ENCODE results near the gene MAD1L1.

The MAD1L1 gene

GRCh38 chr7:2205036-2205780 is 27.5 kb downstream of the MAD1L1 start:
- H3K36me3 ChIP-seq (ENCODE audit: insufficient read depth, low read length), result peaks cover 76% of the 10 kb centered on the region
- no peak overlapping the region for H3K27ac ChIP-seq (ENCODE audit: low read length)
- H2AFZ ChIP-seq (ENCODE audit: low read depth, low read length), result no peak overlapping the region
- H3K4me3 ChIP-seq (ENCODE audit: low read depth in 1 of 2, low read length in 2 of 2), result no peak overlapping the region
- TF ChIP-seq EZH2 (IDR thresholded peaks at IDR 0.05; ENCODE audit: borderline replicate concordance, low read depth, low read length, severe bottlenecking) (no peak), CTCF (IDR thresholded peaks at IDR 0.05; ENCODE audit: borderline replicate concordance, extremely low read depth, low read length, poor library complexity, severe bottlenecking) (no peak)
- H3K79me2 ChIP-seq (ENCODE audit: insufficient read depth, low read length), result peaks cover 4% of the 10 kb centered on the region
- no peaks in the 10 kb centered on the region for H3K27me3 ChIP-seq (ENCODE audit: insufficient read depth, low read length, poor library complexity)
- peaks cover 51% of the 10 kb centered on the region for H4K20me1 ChIP-seq (ENCODE audit: insufficient read depth, low read length)
- no peaks in the 10 kb centered on the region for H3K4me1 ChIP-seq (ENCODE audit: insufficient read depth, low read length)
- H3K9me3 ChIP-seq (ENCODE audit: insufficient read depth, low read length, severe bottlenecking), result no peaks in the 10 kb centered on the region
- H3K9ac ChIP-seq (ENCODE audit: low read depth, low read length), result no peak overlapping the region
- H3K4me2 ChIP-seq (ENCODE audit: insufficient read depth, low read length), result no peak overlapping the region
- ATAC-seq (ENCODE audit: insufficient read depth, low read depth) (no peak), DNase-seq (no peak)

- peaks cover 78% of the 10 kb centered on the region for H3K36me3 ChIP-seq (ENCODE audit: insufficient read depth, low read length)
- no peak overlapping the region for H3K4me3 ChIP-seq (ENCODE audit: low read depth in 1 of 2, low read length in 2 of 2)
- H3K79me2 ChIP-seq (ENCODE audit: insufficient read depth, low read length), result peaks cover 4% of the 10 kb centered on the region
- no peak overlapping the region for H3K9ac ChIP-seq (ENCODE audit: low read depth, low read length)
- H3K27ac ChIP-seq (ENCODE audit: low read length), result no peak overlapping the region
- ATAC-seq (ENCODE audit: insufficient read depth, low read depth) (no peak), DNase-seq (no peak)
- no peaks in the 10 kb centered on the region for H3K4me1 ChIP-seq (ENCODE audit: insufficient read depth, low read length)
- no peak overlapping the region for H2AFZ ChIP-seq (ENCODE audit: low read depth, low read length)
- peaks cover 48% of the 10 kb centered on the region for H4K20me1 ChIP-seq (ENCODE audit: insufficient read depth, low read length)
- no peak overlapping the region for H3K4me2 ChIP-seq (ENCODE audit: insufficient read depth, low read length)
- H3K9me3 ChIP-seq (ENCODE audit: insufficient read depth, low read length, severe bottlenecking), result no peaks in the 10 kb centered on the region
- TF ChIP-seq EZH2 (IDR thresholded peaks at IDR 0.05; ENCODE audit: borderline replicate concordance, low read depth, low read length, severe bottlenecking) (no peak), CTCF (IDR thresholded peaks at IDR 0.05; ENCODE audit: borderline replicate concordance, extremely low read depth, low read length, poor library complexity, severe bottlenecking) (no peak)
- H3K27me3 ChIP-seq (ENCODE audit: insufficient read depth, low read length, poor library complexity), result no peaks in the 10 kb centered on the region
Measured at GRCh38 chr7:2204446-2204845, 28.3 kb downstream of the MAD1L1 start.

- Histone ChIP-seq H3K4me3 (ENCODE audit: low read depth in 1 of 2, low read length in 2 of 2) (no peak overlapping the region), H3K36me3 (ENCODE audit: insufficient read depth, low read length) (peaks cover 78% of the 10 kb centered on the region), H3K27ac (ENCODE audit: low read length) (no peak overlapping the region), H3K9ac (ENCODE audit: low read depth, low read length) (no peak overlapping the region), H3K27me3 (ENCODE audit: insufficient read depth, low read length, poor library complexity) (no peaks in the 10 kb centered on the region), H4K20me1 (ENCODE audit: insufficient read depth, low read length) (peaks cover 44% of the 10 kb centered on the region), H3K4me1 (ENCODE audit: insufficient read depth, low read length) (no peaks in the 10 kb centered on the region), H3K79me2 (ENCODE audit: insufficient read depth, low read length) (peaks cover 4% of the 10 kb centered on the region), H3K9me3 (ENCODE audit: insufficient read depth, low read length, severe bottlenecking) (no peaks in the 10 kb centered on the region), H2AFZ (ENCODE audit: low read depth, low read length) (no peak overlapping the region), H3K4me2 (ENCODE audit: insufficient read depth, low read length) (no peak overlapping the region)
- no peak for TF ChIP-seq EZH2 (IDR thresholded peaks at IDR 0.05; ENCODE audit: borderline replicate concordance, low read depth, low read length, severe bottlenecking)
- TF ChIP-seq CTCF (IDR thresholded peaks at IDR 0.05; ENCODE audit: borderline replicate concordance, extremely low read depth, low read length, poor library complexity, severe bottlenecking), result no peak
- no peak for DNase-seq
- ATAC-seq (ENCODE audit: insufficient read depth, low read depth), result no peak
Measured at GRCh38 chr7:2203766-2204300, 28.9 kb downstream of the MAD1L1 start.

Measured in DND-41 (cell line).